Activated naive CD8-positive, alpha-beta T cell treated with anti-CD3 and anti-CD28 coated beads, Interleukin-2, amount 10 ng/mL, durations not matched to agents 7 days and 5 days (primary cell): ENCODE data around the gene NDST1. TPM values are rescaled to one million over a fixed set of nuclear protein-coding genes. Genes with fewer than 3 reads are reported as not detected.

Experiments used
- ATAC-seq: fragments of 150-1000 bp; cut with Tn5 transposase; one replicate; pipeline ENCODE4 v1.10.0; 2021; ENCODE audit warnings: low read depth, moderate library complexity
- POLR2A ChIA-PET: fragments of 350-600 bp; sonication (Branson Sonifier 250); formaldehyde crosslinking; loops from one replicate; lab custom pipeline; 2021; ENCODE audit warnings: antibody characterized with exemption; lab: Charles Lee
- DNase-seq: peaks from one replicate; pipeline ENCODE4 v3.0.0; 2021
- H3K27ac Mint-ChIP-seq: one replicate; pipeline ENCODE4 v1.8.0; 2022; ENCODE audit warnings: mild to moderate bottlenecking, mixed read lengths
- H3K27me3 Mint-ChIP-seq: one replicate; pipeline ENCODE4 v1.8.0; 2022; ENCODE audit warnings: mild to moderate bottlenecking, moderate library complexity, mixed read lengths
- H3K36me3 Mint-ChIP-seq: one replicate; pipeline ENCODE4 v1.8.0; 2021; ENCODE audit warnings: mild to moderate bottlenecking, mixed read lengths
- H3K4me1 Mint-ChIP-seq: one replicate; pipeline ENCODE4 v1.8.0; 2021; ENCODE audit warnings: mixed read lengths
- H3K4me3 Mint-ChIP-seq: one replicate; pipeline ENCODE4 v1.8.0; 2022; ENCODE audit warnings: mild to moderate bottlenecking, moderate library complexity, mixed read lengths
- H3K9me3 Mint-ChIP-seq: one replicate; pipeline ENCODE4 v1.8.0; 2021; ENCODE audit warnings: mixed read lengths
- total RNA-seq, 2 experiments: library from RNA; stranded (reverse); gene quantifications; one replicate each; pipeline ENCODE4 v1.2.3, GENCODE V29; 2021

NDST1 gene
- total RNA-seq, 2 experiments from 2014 or later, result 1.0 to 1.9 TPM

DNA sequence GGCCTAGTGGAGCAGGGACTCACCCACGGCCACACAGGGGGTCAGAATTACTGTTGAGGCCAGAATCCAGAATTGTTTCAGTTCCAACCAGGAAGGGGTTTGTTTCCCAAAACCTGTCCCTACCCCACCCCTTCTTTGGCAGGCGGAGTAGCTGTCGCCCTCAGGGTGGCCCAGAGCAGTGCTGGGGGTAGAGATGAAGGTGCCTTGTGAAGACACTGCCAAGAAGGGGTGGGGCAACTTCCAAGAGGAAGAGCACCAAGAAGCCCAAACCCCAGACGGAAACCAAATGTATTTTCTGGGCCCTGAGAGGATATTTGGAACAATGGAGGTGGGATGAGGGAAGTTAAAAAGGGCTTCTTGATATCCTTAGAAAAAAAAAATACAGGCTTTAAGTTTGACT, 11.4 kb upstream of the NDST1 start:
- peaks cover 1% of the 10 kb centered on the region for H3K27me3 Mint-ChIP-seq
- H3K9me3 Mint-ChIP-seq, result no peaks in the 10 kb centered on the region
- H3K27ac Mint-ChIP-seq, result no peak overlapping the region
- ATAC-seq (no peak), DNase-seq (no peak)
- POLR2A ChIA-PET, result no interaction called here
- no peaks in the 10 kb centered on the region for H3K4me1 Mint-ChIP-seq
- no peaks in the 10 kb centered on the region for H3K36me3 Mint-ChIP-seq
- no peak overlapping the region for H3K4me3 Mint-ChIP-seq

DNA sequence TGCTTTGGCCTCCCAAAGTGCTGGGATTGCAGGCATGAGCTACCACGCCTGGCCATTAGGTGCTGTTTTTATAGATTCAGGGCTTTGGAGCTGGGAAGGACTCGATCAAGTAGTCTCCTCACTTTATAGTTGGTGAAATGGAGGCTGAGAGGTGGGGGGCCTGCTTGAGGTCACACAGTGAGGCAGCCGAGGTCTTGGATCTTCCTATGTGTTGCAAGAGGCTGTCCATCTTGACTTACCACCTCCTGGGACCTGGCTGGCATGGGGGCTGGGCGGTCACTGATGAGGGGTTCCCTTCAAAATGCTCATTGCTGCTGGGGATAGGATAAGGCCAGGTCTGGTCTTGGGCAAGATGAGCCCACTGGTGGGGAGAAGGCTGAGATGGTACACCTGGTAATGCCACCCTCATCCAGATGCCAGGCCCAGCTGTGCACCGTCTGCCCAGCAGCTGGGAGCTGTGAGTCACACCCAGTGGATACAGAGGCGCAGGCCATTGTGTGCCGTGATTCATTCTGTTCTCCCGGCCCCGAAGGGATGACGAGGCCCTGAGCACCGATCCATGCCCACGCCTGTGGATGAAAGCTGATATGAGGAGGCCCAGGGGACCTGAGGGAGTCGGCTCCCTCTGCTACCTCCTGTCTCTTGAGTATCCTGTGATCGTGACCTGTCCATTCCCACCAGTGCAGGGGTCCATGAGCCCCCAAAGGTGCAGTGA, 10.5 kb upstream of the NDST1 start:
- no peak for DNase-seq
- POLR2A ChIA-PET, result no interaction called here
- Mint-ChIP-seq H3K27me3 (no peaks in the 10 kb centered on the region), H3K9me3 (no peaks in the 10 kb centered on the region), H3K27ac (no peak overlapping the region), H3K4me3 (no peak overlapping the region), H3K4me1 (no peaks in the 10 kb centered on the region), H3K36me3 (no peaks in the 10 kb centered on the region)
- no peak for ATAC-seq

DNA sequence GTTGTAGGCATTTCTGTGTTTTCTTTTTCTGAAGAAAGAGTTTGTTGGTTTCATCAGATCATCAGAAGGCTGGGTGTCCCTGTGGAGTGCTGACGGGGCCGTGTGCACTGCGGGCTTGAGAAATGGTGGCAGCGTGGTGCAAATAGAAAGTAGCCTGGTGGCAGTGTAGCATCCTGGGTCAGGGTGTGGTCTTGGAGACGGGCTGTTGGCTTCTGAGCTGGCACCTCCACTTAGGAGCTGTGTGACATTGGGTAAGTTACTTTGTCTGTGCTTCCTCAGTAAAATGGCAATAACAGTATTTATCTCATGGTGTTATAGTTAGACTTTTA, 10.0 kb upstream of the NDST1 start:
- Mint-ChIP-seq H3K27ac (no peak overlapping the region), H3K36me3 (no peaks in the 10 kb centered on the region), H3K9me3 (no peaks in the 10 kb centered on the region), H3K4me3 (no peak overlapping the region), H3K4me1 (no peaks in the 10 kb centered on the region), H3K27me3 (no peaks in the 10 kb centered on the region)
- ATAC-seq (no peak), DNase-seq (no peak)
- POLR2A ChIA-PET, result no interaction called here

DNA sequence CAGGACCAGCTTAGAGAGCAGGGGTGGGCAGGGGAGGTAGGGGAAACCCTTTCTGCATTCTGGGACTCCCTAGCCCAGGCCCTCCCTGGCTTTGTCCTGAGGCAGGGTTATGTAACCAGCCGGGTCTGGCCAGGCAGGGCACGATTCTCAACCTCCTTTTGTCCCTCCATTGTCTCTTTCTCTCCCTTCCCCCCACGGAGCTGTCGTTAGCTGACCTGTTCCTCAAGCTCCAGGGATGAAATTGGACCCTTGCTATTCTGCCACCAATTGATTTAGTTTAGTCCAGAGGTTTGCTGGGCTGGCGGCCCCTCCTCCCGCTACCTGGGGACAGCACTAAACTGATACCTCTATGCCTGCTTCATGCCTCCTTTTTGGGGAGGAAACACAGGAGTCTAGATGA, 9.4 kb upstream of the NDST1 start:
- DNase-seq, result no peak
- no peaks in the 10 kb centered on the region for H3K27me3 Mint-ChIP-seq
- H3K27ac Mint-ChIP-seq, result no peak overlapping the region
- ATAC-seq, result no peak
- H3K4me1 Mint-ChIP-seq, result no peaks in the 10 kb centered on the region
- H3K4me3 Mint-ChIP-seq, result no peak overlapping the region
- no peaks in the 10 kb centered on the region for H3K36me3 Mint-ChIP-seq
- POLR2A ChIA-PET, result no interaction called here
- no peaks in the 10 kb centered on the region for H3K9me3 Mint-ChIP-seq

DNA sequence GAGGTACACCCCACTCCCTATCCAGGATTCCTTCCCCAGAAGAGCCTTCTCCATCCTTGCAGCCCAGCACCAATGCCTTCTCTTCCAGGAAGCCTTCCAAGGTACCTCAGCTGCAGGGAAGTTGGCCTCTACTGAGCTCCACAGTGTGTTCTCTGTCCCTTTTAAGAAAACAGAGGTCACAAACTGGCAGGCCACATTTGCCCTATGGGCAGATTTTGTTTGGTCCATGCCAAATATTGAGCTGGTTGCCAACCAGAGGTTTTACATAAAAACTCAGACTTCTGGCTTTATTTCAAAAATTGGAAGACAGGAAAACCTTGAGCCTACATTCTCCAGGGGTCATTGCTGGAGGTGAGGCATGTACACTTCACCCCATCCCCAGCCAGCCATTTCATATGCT, 9.0 kb upstream of the NDST1 start:
- POLR2A ChIA-PET, result interaction anchor here (0.6 kb wide), 1 partner anchor 18 kb away, joined by 3 read pairs; no protein-coding TSS in a partner anchor
- H3K27ac Mint-ChIP-seq, result no peak overlapping the region
- DNase-seq (no peak), ATAC-seq (no peak)
- H3K27me3 Mint-ChIP-seq, result no peaks in the 10 kb centered on the region
- H3K4me1 Mint-ChIP-seq, result no peaks in the 10 kb centered on the region
- H3K4me3 Mint-ChIP-seq, result no peak overlapping the region
- no peaks in the 10 kb centered on the region for H3K36me3 Mint-ChIP-seq
- no peaks in the 10 kb centered on the region for H3K9me3 Mint-ChIP-seq

DNA sequence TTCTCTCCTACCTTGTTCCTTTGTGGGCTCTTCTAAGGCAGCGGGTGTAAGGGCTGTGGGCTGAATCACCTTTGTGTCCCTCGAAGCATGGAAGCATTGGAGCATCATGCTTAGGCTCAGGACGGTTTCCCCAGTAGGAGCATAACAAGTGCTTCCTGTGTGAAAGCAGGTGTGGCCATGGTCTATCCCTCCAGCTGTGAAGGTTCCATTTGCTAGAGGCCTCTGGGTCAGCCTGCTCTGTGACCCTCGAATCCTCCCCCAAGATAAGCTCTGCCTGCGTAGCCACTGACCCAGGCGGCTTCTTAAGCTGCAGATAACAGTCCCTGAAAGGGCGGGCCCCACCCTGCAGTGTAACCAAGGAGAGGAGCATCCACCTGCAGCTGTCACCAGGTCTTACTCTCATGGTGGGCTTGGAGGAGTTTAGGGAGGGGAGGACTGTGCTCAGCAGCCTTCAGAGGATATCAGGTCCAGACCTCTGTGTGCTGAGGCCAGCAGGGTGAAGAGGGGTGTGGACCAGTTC, 8.4 kb upstream of the NDST1 start:
- POLR2A ChIA-PET, result interaction anchor here (0.6 kb wide), 2 partner anchors 19 to 682 kb away, joined by 3 read pairs; no protein-coding TSS in a partner anchor

DNA sequence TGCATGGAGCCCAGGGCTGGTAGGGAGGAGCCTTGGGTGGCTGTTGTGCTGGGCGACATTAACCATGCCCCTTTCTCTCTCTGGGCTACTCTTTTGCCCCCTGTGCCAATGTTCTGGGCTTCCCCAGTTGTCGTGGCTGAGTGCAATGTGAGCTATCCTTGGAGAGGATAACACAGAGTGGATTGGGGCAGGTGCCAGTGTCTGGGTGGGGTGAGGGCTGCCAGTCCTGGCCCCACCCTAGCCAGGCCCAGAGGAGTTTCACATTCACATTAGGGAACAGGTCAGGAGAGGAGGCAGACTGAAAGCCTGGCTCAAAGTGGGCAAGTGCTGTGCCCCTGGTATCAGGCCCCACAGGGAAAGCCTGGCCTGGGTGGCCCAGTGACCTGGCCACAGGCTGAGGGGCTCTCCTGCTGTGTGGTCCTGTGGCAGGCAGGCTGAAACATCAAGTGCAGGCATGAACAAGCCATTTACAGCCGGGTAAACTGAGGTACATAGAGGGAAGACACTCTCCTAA, 7.5 kb upstream of the NDST1 start:
- ATAC-seq, result no peak
- Mint-ChIP-seq H3K4me1 (no peaks in the 10 kb centered on the region), H3K9me3 (no peaks in the 10 kb centered on the region), H3K27ac (no peak overlapping the region), H3K27me3 (no peaks in the 10 kb centered on the region), H3K4me3 (no peak overlapping the region), H3K36me3 (no peaks in the 10 kb centered on the region)
- no peak for DNase-seq
- POLR2A ChIA-PET, result no interaction called here

More for the DNA sequence above, 8.4 kb upstream of the NDST1 start:
- Mint-ChIP-seq H3K36me3 (no peaks in the 10 kb centered on the region), H3K9me3 (no peaks in the 10 kb centered on the region), H3K4me3 (no peak overlapping the region), H3K27ac (no peak overlapping the region), H3K4me1 (no peaks in the 10 kb centered on the region), H3K27me3 (no peaks in the 10 kb centered on the region)
- ATAC-seq (no peak), DNase-seq (no peak)

DNA sequence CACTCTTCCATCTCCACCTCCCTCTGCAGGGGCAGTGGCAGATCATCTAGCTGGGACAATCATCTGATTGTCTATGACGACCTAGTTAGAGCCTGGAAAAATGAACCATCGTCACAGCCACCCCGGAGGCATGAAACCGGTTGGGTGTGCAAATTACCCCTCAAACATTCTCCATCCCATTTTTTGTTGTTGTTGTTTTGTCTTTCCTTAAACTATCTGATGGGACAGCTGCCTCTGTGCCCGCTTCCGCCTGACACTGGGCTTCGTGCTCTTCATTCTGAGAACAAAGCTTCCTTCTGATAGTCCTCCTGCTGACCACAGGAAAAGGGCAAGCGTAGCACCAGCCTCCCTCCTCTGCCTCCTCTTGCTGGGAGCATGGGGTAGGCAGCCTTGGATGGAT, 7.0 kb upstream of the NDST1 start:
- POLR2A ChIA-PET, result no interaction called here
- H3K9me3 Mint-ChIP-seq, result no peaks in the 10 kb centered on the region
- no peak overlapping the region for H3K27ac Mint-ChIP-seq
- no peak for ATAC-seq
- no peak for DNase-seq
- H3K4me1 Mint-ChIP-seq, result no peaks in the 10 kb centered on the region
- no peak overlapping the region for H3K4me3 Mint-ChIP-seq
- no peaks in the 10 kb centered on the region for H3K36me3 Mint-ChIP-seq
- H3K27me3 Mint-ChIP-seq, result no peaks in the 10 kb centered on the region

DNA sequence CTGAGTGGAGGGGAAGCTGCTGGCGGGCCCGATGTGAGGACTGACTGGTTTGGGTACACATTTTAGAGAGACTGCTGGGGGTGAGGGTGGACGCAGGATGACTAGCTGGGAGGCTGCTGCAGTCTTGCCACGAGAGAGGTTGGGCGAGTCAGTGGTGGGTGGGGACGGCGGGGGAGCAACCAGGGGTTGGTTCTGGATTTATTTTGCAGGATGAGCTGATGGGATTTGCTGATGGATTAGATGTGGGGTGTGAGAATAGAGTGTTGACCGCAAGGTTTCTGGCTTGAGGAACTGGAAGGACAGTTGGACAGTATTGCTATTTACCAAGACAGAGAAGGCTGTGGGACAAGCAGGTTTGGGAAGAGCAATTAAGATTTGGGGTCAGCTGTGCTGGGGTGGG, 5.8 kb upstream of the NDST1 start:
- H3K27me3 Mint-ChIP-seq, result no peaks in the 10 kb centered on the region
- no peaks in the 10 kb centered on the region for H3K9me3 Mint-ChIP-seq
- POLR2A ChIA-PET, result no interaction called here
- DNase-seq (no peak), ATAC-seq (no peak)
- H3K36me3 Mint-ChIP-seq, result no peaks in the 10 kb centered on the region
- no peaks in the 10 kb centered on the region for H3K4me1 Mint-ChIP-seq
- no peak overlapping the region for H3K4me3 Mint-ChIP-seq
- no peak overlapping the region for H3K27ac Mint-ChIP-seq

DNA sequence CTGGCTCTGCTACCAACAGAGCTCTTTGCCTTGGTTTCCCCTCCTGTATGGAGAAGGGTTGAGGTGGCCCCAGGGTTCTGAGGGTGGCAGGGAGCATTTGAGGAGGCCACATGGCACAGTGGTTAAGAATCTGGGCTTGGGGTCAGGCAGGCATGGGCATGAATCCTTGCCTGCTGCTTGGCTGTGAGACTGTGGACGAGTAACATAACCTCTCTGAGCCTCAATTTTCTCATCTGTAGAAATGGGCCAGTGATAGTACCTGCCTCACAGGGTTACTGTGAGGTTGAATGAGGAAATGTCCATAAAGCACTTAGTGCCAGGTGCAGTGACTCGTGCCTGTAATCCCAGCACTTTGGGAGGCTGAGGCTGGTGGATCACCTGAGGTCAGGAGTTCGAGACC, 5.1 kb upstream of the NDST1 start:
- no peak overlapping the region for H3K4me3 Mint-ChIP-seq
- ATAC-seq, result no peak
- DNase-seq, result no peak
- H3K27ac Mint-ChIP-seq, result no peak overlapping the region
- H3K36me3 Mint-ChIP-seq, result no peaks in the 10 kb centered on the region
- H3K27me3 Mint-ChIP-seq, result peaks cover 2% of the 10 kb centered on the region
- no peaks in the 10 kb centered on the region for H3K9me3 Mint-ChIP-seq
- no peaks in the 10 kb centered on the region for H3K4me1 Mint-ChIP-seq
- POLR2A ChIA-PET, result no interaction called here

DNA sequence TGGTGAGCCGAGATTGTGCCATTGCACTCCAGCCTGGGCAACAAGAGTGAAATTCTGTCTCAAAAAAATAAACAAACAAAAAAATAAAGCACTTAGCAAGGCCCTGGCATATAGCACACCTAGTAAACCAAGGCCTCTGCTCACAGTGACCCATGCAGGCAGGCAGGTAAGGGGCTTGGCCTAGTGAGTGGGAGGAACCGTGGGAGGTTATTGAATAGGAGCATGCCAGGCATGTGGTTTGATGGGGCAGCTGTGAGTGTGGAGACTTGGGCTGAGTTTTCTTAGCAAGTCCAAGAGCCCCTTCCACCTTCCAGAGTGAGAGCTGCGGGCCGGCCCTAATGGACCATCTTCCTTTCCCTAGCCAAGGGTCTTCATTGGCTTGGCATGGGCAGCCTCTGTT, 4.5 kb upstream of the NDST1 start:
- Mint-ChIP-seq H3K4me1 (no peaks in the 10 kb centered on the region), H3K27ac (no peak overlapping the region), H3K27me3 (peaks cover 2% of the 10 kb centered on the region), H3K9me3 (no peaks in the 10 kb centered on the region), H3K4me3 (no peak overlapping the region), H3K36me3 (no peaks in the 10 kb centered on the region)
- DNase-seq (no peak), ATAC-seq (no peak)
- POLR2A ChIA-PET, result no interaction called here

DNA sequence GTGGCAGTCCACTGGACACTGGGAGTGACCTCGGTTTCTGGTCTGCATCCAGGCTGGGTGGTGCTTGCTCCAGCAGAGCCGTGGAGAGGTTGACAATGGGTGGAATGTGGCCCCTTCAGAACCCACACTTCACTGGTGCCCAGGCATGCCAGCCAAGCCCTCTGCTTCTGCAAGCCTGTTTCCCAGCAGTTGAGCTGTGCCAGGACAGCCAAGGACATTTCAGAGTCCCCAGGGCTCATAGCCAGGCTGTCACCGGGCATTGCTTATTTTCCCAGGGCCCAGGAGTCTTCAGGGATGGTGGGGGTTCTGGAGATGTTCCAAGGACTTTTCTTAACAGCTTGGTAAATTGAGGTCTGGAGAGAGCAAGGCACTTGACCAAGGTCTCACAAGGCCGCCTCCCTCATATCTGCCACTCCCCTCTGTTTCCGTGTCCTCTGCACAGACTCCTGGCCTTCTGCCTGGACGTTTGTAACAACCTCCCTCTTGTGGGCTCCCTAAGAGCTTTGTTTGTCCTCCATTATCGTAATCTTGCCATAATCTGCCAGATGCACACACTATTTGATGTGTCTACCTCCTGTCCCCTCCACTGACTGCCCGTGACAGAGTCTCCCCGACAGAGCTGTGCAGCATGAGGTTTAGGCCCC, 3.8 kb upstream of the NDST1 start:
- Mint-ChIP-seq H3K9me3 (no peaks in the 10 kb centered on the region), H3K4me3 (no peak overlapping the region), H3K27me3 (peaks cover 2% of the 10 kb centered on the region), H3K27ac (no peak overlapping the region), H3K36me3 (no peaks in the 10 kb centered on the region), H3K4me1 (no peaks in the 10 kb centered on the region)
- POLR2A ChIA-PET, result no interaction called here
- ATAC-seq, result no peak
- no peak for DNase-seq

DNA sequence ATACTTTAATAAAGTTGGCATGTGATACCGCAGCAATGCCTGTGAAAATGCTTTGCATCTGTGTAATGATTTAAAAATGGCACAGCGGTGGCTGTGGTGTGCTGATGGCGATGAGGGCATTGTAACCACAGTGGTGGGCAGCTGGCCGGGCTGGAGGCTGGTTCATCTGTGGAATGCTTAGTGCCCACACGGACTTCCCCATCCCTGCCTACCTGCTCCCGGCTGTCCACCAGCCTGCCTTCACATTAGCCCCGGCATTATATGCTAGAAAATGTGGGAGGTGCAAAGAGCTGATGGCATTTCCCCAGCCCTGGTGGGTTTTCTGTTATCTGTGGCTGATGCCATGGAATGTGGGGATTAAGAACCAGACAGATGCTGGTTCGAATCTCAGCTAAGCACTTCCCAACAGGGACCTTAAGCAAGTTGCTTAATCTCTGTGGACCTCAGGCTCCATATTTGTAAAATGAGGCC, 2.9 kb upstream of the NDST1 start:
- POLR2A ChIA-PET, result no interaction called here
- Mint-ChIP-seq H3K36me3 (no peaks in the 10 kb centered on the region), H3K4me1 (no peaks in the 10 kb centered on the region)

DNA sequence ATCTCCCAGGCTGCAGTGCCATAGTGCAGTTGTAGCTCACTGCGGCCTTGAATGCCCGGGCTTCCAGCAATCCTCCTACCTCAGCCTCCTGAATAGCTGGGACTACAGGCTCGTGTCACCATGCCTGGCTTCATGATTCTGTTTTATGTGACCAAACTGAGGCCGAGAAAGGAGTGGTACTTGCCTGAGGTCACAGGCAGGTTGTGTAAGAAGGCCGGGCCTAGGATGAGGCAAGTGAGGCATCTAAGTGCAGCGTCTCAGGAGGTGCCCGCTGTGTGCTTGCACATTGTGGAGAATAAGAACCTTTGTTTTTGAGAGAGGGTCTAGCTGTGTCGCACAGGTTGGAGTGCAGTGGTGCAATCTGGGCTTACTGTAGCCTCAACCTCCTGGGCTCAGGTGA, 2.1 kb upstream of the NDST1 start:
- DNase-seq (no peak), ATAC-seq (no peak)
- no peaks in the 10 kb centered on the region for H3K9me3 Mint-ChIP-seq
- H3K27me3 Mint-ChIP-seq, result peaks cover 5% of the 10 kb centered on the region
- H3K27ac Mint-ChIP-seq, result no peak overlapping the region
- POLR2A ChIA-PET, result no interaction called here
- no peaks in the 10 kb centered on the region for H3K36me3 Mint-ChIP-seq
- H3K4me1 Mint-ChIP-seq, result no peaks in the 10 kb centered on the region
- no peak overlapping the region for H3K4me3 Mint-ChIP-seq

More for the DNA sequence above, 2.9 kb upstream of the NDST1 start:
- Mint-ChIP-seq H3K27ac (no peak overlapping the region), H3K27me3 (peaks cover 2% of the 10 kb centered on the region), H3K9me3 (no peaks in the 10 kb centered on the region), H3K4me3 (no peak overlapping the region)
- DNase-seq (no peak), ATAC-seq (no peak)
